Measurements from ENCODE around the gene RHBDF1. TPM values are rescaled to one million over a fixed set of nuclear protein-coding genes. Genes with fewer than 3 reads are reported as not detected.
A peak's percentile ranks its signal among the peaks of the same experiment; 100 is the strongest.

The RHBDF1 gene
- total and polyA plus RNA-seq, 2 of the 13 experiments (the other 11 are each of a cell fraction or from before 2014, with no cell fraction given) = 5.4 to 26.9 TPM

DNA sequence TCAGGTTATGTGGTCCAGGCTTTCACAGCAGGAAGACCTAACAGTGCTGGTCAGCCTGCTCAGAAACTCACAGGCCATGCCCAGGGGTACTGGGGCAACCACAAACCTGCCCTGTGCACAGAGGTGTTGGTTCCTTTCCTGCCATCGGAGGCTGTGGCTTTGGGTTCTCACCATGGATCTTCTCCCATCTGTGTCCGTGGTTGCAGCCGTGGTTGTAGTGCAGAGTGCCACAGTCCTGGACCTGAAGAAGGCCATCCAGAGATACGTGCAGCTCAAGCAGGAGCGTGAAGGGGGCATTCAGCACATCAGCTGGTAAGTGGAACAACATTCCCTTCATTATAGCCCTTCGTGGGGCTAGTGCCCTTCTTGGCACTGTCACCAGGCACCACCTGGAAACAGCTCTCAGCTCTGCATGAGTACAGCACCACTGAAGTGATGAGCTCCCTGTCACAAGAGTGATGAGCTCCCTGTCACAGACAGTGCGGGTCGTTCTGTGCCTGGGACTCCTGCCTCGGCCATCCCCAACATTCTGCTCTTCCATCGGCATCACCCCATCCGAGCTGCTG lies 16.8 kb downstream of the RHBDF1 start (continued):
- TF ChIP-seq ZNF121 (CRISPR knock-in tag; IDR thresholded peaks at IDR 0.05) (no peak), ZNF780A (CRISPR knock-in tag; IDR thresholded peaks at IDR 0.05) (no peak), SMAD3 (CRISPR knock-in tag; IDR thresholded peaks at IDR 0.05) (no peak), ZNF329 (CRISPR knock-in tag; IDR thresholded peaks at IDR 0.05; ENCODE audit: low read depth) (no peak)

DNA sequence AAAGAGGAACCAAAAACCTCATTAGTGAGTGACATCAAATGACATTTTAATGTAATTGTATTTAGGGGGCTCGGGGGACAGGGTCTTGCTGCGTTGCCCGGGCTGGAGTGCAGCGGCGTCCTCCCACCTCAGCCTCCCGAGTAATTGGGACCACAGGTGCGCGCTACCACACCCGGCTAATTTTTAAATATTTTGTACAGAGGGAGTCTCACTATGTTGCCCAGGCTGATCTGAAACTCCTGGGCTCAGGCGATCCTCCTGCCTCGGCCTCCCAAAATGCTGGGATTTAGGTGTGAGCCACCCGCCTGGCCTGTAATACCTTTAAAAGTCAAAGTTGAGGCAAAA lies 18.2 kb downstream of the RHBDF1 start:
- BruUV-seq (replicated peaks) = TSS peak; percentile 50
- no peak for ATAC-seq
- Histone ChIP-seq H4K20me1 (ENCODE audit: insufficient read depth, low read length) (no peaks in the 10 kb centered on the region), H3K4me3 (replicated peaks in 1 of 3; ENCODE audit: insufficient read depth in 1 of 3, low read depth in 2 of 3, low read length in 3 of 3) (peak overlapping the region; percentile 88 to 91 (median 91)), H3K27me3 (ENCODE audit: control insufficient read depth in 1 of 2, insufficient read depth in 2 of 2, low read length in 2 of 2) (no peaks in the 10 kb centered on the region; a peak in 1 of 5 replicates), H3K9me3 (ENCODE audit: low read length) (no peaks in the 10 kb centered on the region), H2AFZ (ENCODE audit: low read length) (no peak overlapping the region), H3K9ac (ENCODE audit: insufficient read depth, low read depth, low read length) (peak overlapping the region; percentile 88), H3K4me1 (ENCODE audit: insufficient read depth, low read length) (peaks cover 27% of the 10 kb centered on the region), H3K4me2 (ENCODE audit: low read depth, low read length) (peak overlapping the region; percentile 79), H3K27ac (ENCODE audit: extremely low read length, insufficient read depth, low read length) (peak overlapping the region; percentile 44), H3K36me3 (replicated peaks in 1 of 2; ENCODE audit: control insufficient read depth in 1 of 2, insufficient read depth in 2 of 2, low read length in 2 of 2) (peaks cover 13 to 43% of the 10 kb centered on the region in 2 experiments; a peak in 4 of 5 replicates), H3K79me2 (ENCODE audit: insufficient read depth, low read length) (peaks cover 20% of the 10 kb centered on the region)
- FAIRE-seq = no peak
- CTCF ChIA-PET (ENCODE audit: low intra/inter-chr PET ratio, low total read pairs) = no interaction called here
- in situ Hi-C loops (cut with HindIII; ENCODE audit: extremely low pct_ligation_motif_present, low pct_unique_long_range_greater_than_20kb) (no loop called here), intact Hi-C loops (cut with micrococcal nuclease; ENCODE audit: unreplicated experiment) (no loop called here)
- no peak for DNase-seq (ENCODE audit: low spot score)
- WGBS (ENCODE audit: low lambda C conversion rate) = 12% methylated on average over 11 of the region's 12 CpGs
- POLR2A ChIA-PET = no interaction called here
- TF ChIP-seq KDM5A (IDR thresholded peaks at IDR 0.05; ENCODE audit: borderline replicate concordance, low read length) = no peak
- no peak for TF ChIP-seq SMAD1 (CRISPR knock-in tag; IDR thresholded peaks at IDR 0.05; ENCODE audit: borderline replicate concordance, low read depth)
- no peak for TF ChIP-seq ZNF24 (IDR thresholded peaks at IDR 0.05)
- TF ChIP-seq FOXC1 (CRISPR knock-in tag; IDR thresholded peaks at IDR 0.05; ENCODE audit: borderline replicate concordance) = no peak
- no peak for TF ChIP-seq NFATC3 (CRISPR knock-in tag; IDR thresholded peaks at IDR 0.05)
- no peak for TF ChIP-seq PLRG1 (conservative IDR thresholded peaks at IDR 0.05)
- no peak for TF ChIP-seq ZC3H13 (CRISPR knock-in tag; IDR thresholded peaks at IDR 0.05)
- 0 out of 2 replicates have a peak, but pooled peaks have one; percentile 16 for TF ChIP-seq TP53 (CRISPR knock-in tag; conservative IDR thresholded peaks at IDR 0.05)
- 0 out of 2 replicates have a peak, but pooled peaks have one; percentile 1 for TF ChIP-seq NCOA1 (CRISPR knock-in tag; IDR thresholded peaks at IDR 0.05)
- TF ChIP-seq TOPORS (CRISPR knock-in tag; IDR thresholded peaks at IDR 0.05) = no peak
- no peak for TF ChIP-seq ATF7-NPFF (CRISPR knock-in tag; IDR thresholded peaks at IDR 0.05; ENCODE audit: low read depth)
- no peak for TF ChIP-seq KLF11 (CRISPR knock-in tag; IDR thresholded peaks at IDR 0.05)
- TF ChIP-seq RAD51 (IDR thresholded peaks at IDR 0.05; ENCODE audit: borderline replicate concordance) = no peak
- TF ChIP-seq ZNF292 (CRISPR knock-in tag; IDR thresholded peaks at IDR 0.05; ENCODE audit: borderline replicate concordance, low read depth) = no peak
- TF ChIP-seq ZNF121 (CRISPR knock-in tag; IDR thresholded peaks at IDR 0.05) = peak; percentile 90
- TF ChIP-seq, protein P1, sequence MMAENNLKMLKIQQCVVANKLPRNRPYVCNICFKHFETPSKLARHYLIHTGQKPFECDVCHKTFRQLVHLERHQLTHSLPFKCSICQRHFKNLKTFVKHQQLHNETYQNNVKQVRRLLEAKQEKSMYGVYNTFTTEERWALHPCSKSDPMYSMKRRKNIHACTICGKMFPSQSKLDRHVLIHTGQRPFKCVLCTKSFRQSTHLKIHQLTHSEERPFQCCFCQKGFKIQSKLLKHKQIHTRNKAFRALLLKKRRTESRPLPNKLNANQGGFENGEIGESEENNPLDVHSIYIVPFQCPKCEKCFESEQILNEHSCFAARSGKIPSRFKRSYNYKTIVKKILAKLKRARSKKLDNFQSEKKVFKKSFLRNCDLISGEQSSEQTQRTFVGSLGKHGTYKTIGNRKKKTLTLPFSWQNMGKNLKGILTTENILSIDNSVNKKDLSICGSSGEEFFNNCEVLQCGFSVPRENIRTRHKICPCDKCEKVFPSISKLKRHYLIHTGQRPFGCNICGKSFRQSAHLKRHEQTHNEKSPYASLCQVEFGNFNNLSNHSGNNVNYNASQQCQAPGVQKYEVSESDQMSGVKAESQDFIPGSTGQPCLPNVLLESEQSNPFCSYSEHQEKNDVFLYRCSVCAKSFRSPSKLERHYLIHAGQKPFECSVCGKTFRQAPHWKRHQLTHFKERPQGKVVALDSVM (CRISPR knock-in tag; IDR thresholded peaks at IDR 0.05) = peak; percentile 52; the same call in 1 of the 2 replicates
- no peak for TF ChIP-seq ETV5 (CRISPR knock-in tag; IDR thresholded peaks at IDR 0.05; ENCODE audit: borderline replicate concordance)
- no peak for TF ChIP-seq NFYC (CRISPR knock-in tag; IDR thresholded peaks at IDR 0.05)
- no peak for TF ChIP-seq ZNF496 (CRISPR knock-in tag; IDR thresholded peaks at IDR 0.05; ENCODE audit: insufficient replicate concordance)

All from HepG2 (cell line).